GM12873 (cell line): ENCODE data around the gene ENOX1.

ENCODE experiments used
- TF ChIP-seq, protein P1 (sequence below): IDR thresholded peaks from 2 replicates; pipeline ENCODE4 v1.5.1; 2012; ENCODE audit warnings: low read depth, mild to moderate bottlenecking, moderate library complexity, low read length, control low read depth; ENCODE audit not compliant: insufficient read depth; ENCODE audit errors: missing control alignments

Gene ENOX1

GRCh38 chr13:43694146-43694664 lies 92.6 kb downstream of the ENOX1 start:
- TF ChIP-seq, protein P1, sequence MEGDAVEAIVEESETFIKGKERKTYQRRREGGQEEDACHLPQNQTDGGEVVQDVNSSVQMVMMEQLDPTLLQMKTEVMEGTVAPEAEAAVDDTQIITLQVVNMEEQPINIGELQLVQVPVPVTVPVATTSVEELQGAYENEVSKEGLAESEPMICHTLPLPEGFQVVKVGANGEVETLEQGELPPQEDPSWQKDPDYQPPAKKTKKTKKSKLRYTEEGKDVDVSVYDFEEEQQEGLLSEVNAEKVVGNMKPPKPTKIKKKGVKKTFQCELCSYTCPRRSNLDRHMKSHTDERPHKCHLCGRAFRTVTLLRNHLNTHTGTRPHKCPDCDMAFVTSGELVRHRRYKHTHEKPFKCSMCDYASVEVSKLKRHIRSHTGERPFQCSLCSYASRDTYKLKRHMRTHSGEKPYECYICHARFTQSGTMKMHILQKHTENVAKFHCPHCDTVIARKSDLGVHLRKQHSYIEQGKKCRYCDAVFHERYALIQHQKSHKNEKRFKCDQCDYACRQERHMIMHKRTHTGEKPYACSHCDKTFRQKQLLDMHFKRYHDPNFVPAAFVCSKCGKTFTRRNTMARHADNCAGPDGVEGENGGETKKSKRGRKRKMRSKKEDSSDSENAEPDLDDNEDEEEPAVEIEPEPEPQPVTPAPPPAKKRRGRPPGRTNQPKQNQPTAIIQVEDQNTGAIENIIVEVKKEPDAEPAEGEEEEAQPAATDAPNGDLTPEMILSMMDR, result no peak

- TF ChIP-seq, protein P1, result no peak
Observed at GRCh38 chr13:43693639-43694038, 93.1 kb downstream of the ENOX1 start.

- TF ChIP-seq, protein P1, result no peak
Observed at GRCh38 chr13:43688227-43688907, 98.4 kb downstream of the ENOX1 start.

DNA sequence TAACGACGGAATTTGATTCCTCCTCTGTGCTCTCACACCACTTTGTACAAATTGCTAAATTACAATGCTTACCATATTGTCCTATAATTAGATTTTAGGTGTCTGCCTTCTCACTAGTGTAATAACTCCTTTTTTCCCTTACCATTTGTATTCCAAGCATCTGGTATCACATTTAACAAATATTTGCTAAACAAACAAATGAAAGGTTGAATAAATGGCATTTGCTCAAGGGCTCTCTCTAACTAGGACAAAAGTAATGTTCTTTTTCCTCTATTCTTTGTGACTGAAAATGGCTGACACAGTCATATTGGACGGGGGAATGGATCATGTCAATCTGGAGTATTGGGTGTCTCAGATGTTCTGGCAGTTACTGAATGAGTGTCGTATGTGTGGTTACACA lies 99.7 kb downstream of the ENOX1 start:
- TF ChIP-seq, protein P1, result no peak

DNA sequence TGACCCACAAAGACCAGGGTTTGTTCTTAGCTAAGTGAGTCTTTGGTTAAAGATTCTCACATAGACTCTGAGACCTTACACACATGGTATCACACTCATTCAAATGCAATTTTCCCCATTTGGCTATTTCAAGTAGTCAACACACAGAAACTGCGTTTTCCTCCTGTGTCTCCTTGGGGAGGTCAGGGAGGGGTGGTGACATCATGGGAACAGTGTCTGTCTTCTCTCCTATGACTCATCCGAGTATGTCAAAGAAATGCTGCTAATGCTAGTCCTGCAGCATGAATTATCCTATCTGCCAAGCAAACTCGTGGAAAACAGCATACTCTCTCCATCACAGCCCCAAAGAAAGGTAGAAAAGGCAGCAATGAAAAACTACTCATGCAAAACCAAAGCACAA lies 100.2 kb downstream of the ENOX1 start:
- TF ChIP-seq, protein P1, result no peak

GRCh38 chr13:43684963-43685725 lies 101.6 kb downstream of the ENOX1 start:
- TF ChIP-seq, protein P1, result no peak

- TF ChIP-seq, protein P1, result no peak
Observed at GRCh38 chr13:43682701-43683100, 104.1 kb downstream of the ENOX1 start.
